GM12878 (cell line): ENCODE measurements around the gene ZNF883.

Experiments
- BRCA1 ChIP-seq: IDR thresholded peaks from 2 replicates; pipeline ENCODE4 v1.6.1; 2011; ENCODE audit warnings: low read depth, low read length, improper control_type of control experiment
- CEBPZ ChIP-seq: fragments of 150-350 bp; IDR thresholded peaks from 2 replicates; pipeline ENCODE4 v1.6.1; 2016; ENCODE audit warnings: low read depth, low read length
- E2F4 ChIP-seq: IDR thresholded peaks from 2 replicates; pipeline ENCODE4 v1.6.1; 2012; ENCODE audit warnings: low read depth, low read length, improper control_type of control experiment
- FOS ChIP-seq: IDR thresholded peaks from 3 replicates; pipeline ENCODE4 v1.6.1; 2011; ENCODE audit warnings: borderline replicate concordance; ENCODE audit not compliant: insufficient read length; ENCODE audit errors: extremely low read depth
- IKZF1 ChIP-seq: fragments of 450-650 bp; conservative IDR thresholded peaks from 2 replicates; pipeline ENCODE4 v1.6.1; 2017; ENCODE audit warnings: antibody characterized with exemption, mild to moderate bottlenecking
- MXI1 ChIP-seq: fragments of 150-350 bp; IDR thresholded peaks from 2 replicates; pipeline ENCODE4 v1.6.1; 2011; ENCODE audit warnings: low read depth, mild to moderate bottlenecking, inconsistent platforms, low read length, improper control_type of control experiment
- POLR2AphosphoS5 ChIP-seq: IDR thresholded peaks from 2 replicates; pipeline ENCODE4 v1.6.1; 2011; ENCODE audit warnings: mild to moderate bottlenecking, low read length, inconsistent platforms
- PRDM15 ChIP-seq: fragments of 450-650 bp; formaldehyde crosslinking; IDR thresholded peaks from 2 replicates; pipeline ENCODE4 v1.4.0; 2020; ENCODE audit warnings: mild to moderate bottlenecking, moderate library complexity
- RAD21 ChIP-seq: IDR thresholded peaks from 2 replicates; pipeline ENCODE4 v1.6.1; 2011; ENCODE audit warnings: mild to moderate bottlenecking, low read depth, low read length, moderate library complexity; ENCODE audit not compliant: insufficient read depth
- REST ChIP-seq: IDR thresholded peaks from 2 replicates; pipeline ENCODE4 v1.6.1; 2012; ENCODE audit warnings: mild to moderate bottlenecking, low read depth, low read length
- TAF1 ChIP-seq: IDR thresholded peaks from 2 replicates; pipeline ENCODE4 v1.6.1; 2011; ENCODE audit warnings: mild to moderate bottlenecking, low read depth, low read length, borderline replicate concordance
- TARDBP ChIP-seq: IDR thresholded peaks from 2 replicates; pipeline ENCODE4 v1.6.1; 2016; ENCODE audit warnings: borderline replicate concordance
- USF1 ChIP-seq: IDR thresholded peaks from 2 replicates; pipeline ENCODE4 v1.6.1; 2011; ENCODE audit warnings: borderline replicate concordance, low read depth, mild to moderate bottlenecking, moderate library complexity, mixed read lengths, low read length; ENCODE audit not compliant: insufficient read depth; ENCODE audit errors: extremely low read length
- TF ChIP-seq, protein P1 (sequence below), 3 experiments: IDR thresholded peaks in 2 of 3; conservative IDR thresholded peaks in 1 of 3; 2 replicates each; pipeline ENCODE4 v1.5.1; 2011; ENCODE audit warnings: low read depth in 3 of 3, low read length in 3 of 3, mild to moderate bottlenecking in 3 of 3, control low read depth in 2 of 3, moderate library complexity in 2 of 3, inconsistent platforms in 1 of 3, mixed read lengths in 1 of 3; ENCODE audit not compliant: control insufficient read depth in 2 of 3, insufficient read depth in 1 of 3; ENCODE audit errors: extremely low read depth in 1 of 3

- TF ChIP-seq E2F4 (no peak), BRCA1 (no peak), POLR2AphosphoS5 (no peak), REST (no peak), PRDM15 (CRISPR knock-in tag) (no peak), IKZF1 (no peak), TAF1 (no peak), CEBPZ (no peak), MXI1 (no peak), USF1 (no peak), FOS (no peak), TARDBP (no peak), RAD21 (no peak)
- TF ChIP-seq, protein P1, sequence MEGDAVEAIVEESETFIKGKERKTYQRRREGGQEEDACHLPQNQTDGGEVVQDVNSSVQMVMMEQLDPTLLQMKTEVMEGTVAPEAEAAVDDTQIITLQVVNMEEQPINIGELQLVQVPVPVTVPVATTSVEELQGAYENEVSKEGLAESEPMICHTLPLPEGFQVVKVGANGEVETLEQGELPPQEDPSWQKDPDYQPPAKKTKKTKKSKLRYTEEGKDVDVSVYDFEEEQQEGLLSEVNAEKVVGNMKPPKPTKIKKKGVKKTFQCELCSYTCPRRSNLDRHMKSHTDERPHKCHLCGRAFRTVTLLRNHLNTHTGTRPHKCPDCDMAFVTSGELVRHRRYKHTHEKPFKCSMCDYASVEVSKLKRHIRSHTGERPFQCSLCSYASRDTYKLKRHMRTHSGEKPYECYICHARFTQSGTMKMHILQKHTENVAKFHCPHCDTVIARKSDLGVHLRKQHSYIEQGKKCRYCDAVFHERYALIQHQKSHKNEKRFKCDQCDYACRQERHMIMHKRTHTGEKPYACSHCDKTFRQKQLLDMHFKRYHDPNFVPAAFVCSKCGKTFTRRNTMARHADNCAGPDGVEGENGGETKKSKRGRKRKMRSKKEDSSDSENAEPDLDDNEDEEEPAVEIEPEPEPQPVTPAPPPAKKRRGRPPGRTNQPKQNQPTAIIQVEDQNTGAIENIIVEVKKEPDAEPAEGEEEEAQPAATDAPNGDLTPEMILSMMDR (IDR thresholded peaks at IDR 0.05 in 2 of 3, conservative IDR thresholded peaks at IDR 0.05 in 1 of 3; ENCODE audit: control insufficient read depth in 2 of 3, extremely low read depth in 1 of 3, insufficient read depth in 1 of 3, low read depth in 3 of 3, low read length in 3 of 3) = no peak
These were observed 78.3 kb downstream of the ZNF883 start for GRCh38 chr9:112933696-112934095.
